Endodermal cell (in vitro differentiated cells): Measurements from ENCODE around the gene SCIMP. TPM values are rescaled to one million over a fixed set of nuclear protein-coding genes. Genes with fewer than 3 reads are reported as not detected.

ENCODE experiments used
- DNase-seq: peaks from one replicate; pipeline ENCODE4 v3.0.0-alpha.2; 2017
- H3K27ac ChIP-seq: 2 replicates; pipeline ENCODE4 v1.5.1; 2013; ENCODE audit warnings: mild to moderate bottlenecking, low read depth, low read length, moderate library complexity
- H3K27me3 ChIP-seq: 2 replicates; pipeline ENCODE4 v1.6.1; 2013; ENCODE audit warnings: mild to moderate bottlenecking, low read length, moderate library complexity; ENCODE audit not compliant: insufficient read depth, control insufficient read depth, poor library complexity, severe bottlenecking
- H3K36me3 ChIP-seq: 2 replicates; pipeline ENCODE4 v1.7.0; 2013; ENCODE audit warnings: mild to moderate bottlenecking, low read length, moderate library complexity; ENCODE audit not compliant: control insufficient read depth, insufficient read depth
- H3K4me1 ChIP-seq: one replicate; pipeline ENCODE4 v1.7.0; 2013; ENCODE audit warnings: low read length; ENCODE audit not compliant: control insufficient read depth, insufficient read depth
- H3K4me3 ChIP-seq: 2 replicates; pipeline ENCODE4 v1.5.1; 2013; ENCODE audit warnings: mild to moderate bottlenecking, low read length, moderate library complexity
- H3K9ac ChIP-seq: 2 replicates; pipeline ENCODE4 v1.6.1; 2013; ENCODE audit warnings: mild to moderate bottlenecking, low read length, moderate library complexity; ENCODE audit not compliant: poor library complexity, severe bottlenecking; ENCODE audit errors: extremely low read depth
- H3K9me3 ChIP-seq: 2 replicates; pipeline ENCODE4 v1.6.1; 2013; ENCODE audit warnings: mild to moderate bottlenecking, low read length, moderate library complexity; ENCODE audit not compliant: control insufficient read depth
- H3K27ac Mint-ChIP-seq: 2 replicates; pipeline ENCODE4 v1.8.0; 2020; ENCODE audit warnings: mixed read lengths
- H3K27me3 Mint-ChIP-seq: 2 replicates; pipeline ENCODE4 v1.8.0; 2021; ENCODE audit warnings: mild to moderate bottlenecking, mixed read lengths; ENCODE audit not compliant: insufficient read depth
- H3K36me3 Mint-ChIP-seq: 2 replicates; pipeline ENCODE4 v1.8.0; 2020; ENCODE audit warnings: low read depth, mixed read lengths
- H3K4me1 Mint-ChIP-seq: 2 replicates; pipeline ENCODE4 v1.8.0; 2020; ENCODE audit warnings: mixed read lengths
- H3K4me3 Mint-ChIP-seq: 2 replicates; pipeline ENCODE4 v1.8.0; 2020; ENCODE audit warnings: mild to moderate bottlenecking, moderate library complexity, mixed read lengths
- H3K9me3 Mint-ChIP-seq: 2 replicates; pipeline ENCODE4 v1.8.0; 2020; ENCODE audit warnings: mild to moderate bottlenecking, mixed read lengths
- WGBS, 2 experiments: methylation state at CpG; one replicate each; pipeline versions ENCODE4 v1.1.5 to v1.1.7; 2013; ENCODE audit warnings: missing lambda C conversion rate in 2 of 2, mixed read lengths in 1 of 2; ENCODE audit not compliant: insufficient coverage in 1 of 2, insufficient read length in 1 of 2; 5-methylcytosine and 5-hydroxymethylcytosine counted together
- total RNA-seq, 2 donors: library from RNA; stranded (reverse); fragmentation: NEBNext Ultra II Directional in 1 of 2; extraction: Animal tissue kit (Norgen Biotek cat#: 25700) in 1 of 2; gene quantifications; 2 replicates in 1 of 2; 3 replicates in 1 of 2; pipeline ENCODE4 v1.2.1, GENCODE V29; 2021
- TF ChIP-seq, protein P1 (sequence below): fragments of 200-600 bp; sonication (generic); conservative IDR thresholded peaks from 2 replicates; pipeline ENCODE4 v1.5.0; 2021; ENCODE audit warnings: antibody characterized with exemption, mild to moderate bottlenecking

The SCIMP gene
- total RNA-seq, 2 donors from 2014 or later = not detected

DNA sequence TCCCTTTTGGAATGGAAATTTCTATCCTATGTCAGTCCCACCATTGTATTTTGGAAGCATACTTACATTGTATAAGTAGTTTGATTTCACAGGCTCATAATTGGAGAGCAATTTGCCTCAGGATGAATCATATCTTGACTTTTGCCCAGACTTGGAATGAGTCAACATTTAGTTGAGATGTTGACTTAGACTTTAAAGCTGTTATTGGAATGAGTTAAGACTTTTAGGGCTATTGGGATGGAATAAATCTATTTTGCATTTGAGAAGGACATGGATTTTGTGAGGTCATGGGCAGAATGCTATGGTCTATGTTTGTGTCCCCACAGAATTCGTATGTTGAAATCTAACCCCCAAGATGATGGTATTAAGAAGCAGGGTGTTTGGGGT is 30.8 kb downstream of the SCIMP start:
- no peaks in the 10 kb centered on the region for H3K27me3 Mint-ChIP-seq
- WGBS, 2 experiments = 92% methylated on average over 1 of the region's 1 CpG; no CpG with 5 or more reads in 1 of the 2 experiments
- Histone ChIP-seq H3K27ac (no peak overlapping the region), H3K4me1 (no peaks in the 10 kb centered on the region), H3K27me3 (no peaks in the 10 kb centered on the region), H3K9ac (no peak overlapping the region), H3K36me3 (no peaks in the 10 kb centered on the region), H3K9me3 (no peaks in the 10 kb centered on the region), H3K4me3 (no peak overlapping the region)
- H3K4me1 Mint-ChIP-seq = no peaks in the 10 kb centered on the region
- H3K36me3 Mint-ChIP-seq = no peaks in the 10 kb centered on the region
- peaks cover 4% of the 10 kb centered on the region for H3K9me3 Mint-ChIP-seq
- H3K4me3 Mint-ChIP-seq = no peak overlapping the region
- TF ChIP-seq, protein P1, sequence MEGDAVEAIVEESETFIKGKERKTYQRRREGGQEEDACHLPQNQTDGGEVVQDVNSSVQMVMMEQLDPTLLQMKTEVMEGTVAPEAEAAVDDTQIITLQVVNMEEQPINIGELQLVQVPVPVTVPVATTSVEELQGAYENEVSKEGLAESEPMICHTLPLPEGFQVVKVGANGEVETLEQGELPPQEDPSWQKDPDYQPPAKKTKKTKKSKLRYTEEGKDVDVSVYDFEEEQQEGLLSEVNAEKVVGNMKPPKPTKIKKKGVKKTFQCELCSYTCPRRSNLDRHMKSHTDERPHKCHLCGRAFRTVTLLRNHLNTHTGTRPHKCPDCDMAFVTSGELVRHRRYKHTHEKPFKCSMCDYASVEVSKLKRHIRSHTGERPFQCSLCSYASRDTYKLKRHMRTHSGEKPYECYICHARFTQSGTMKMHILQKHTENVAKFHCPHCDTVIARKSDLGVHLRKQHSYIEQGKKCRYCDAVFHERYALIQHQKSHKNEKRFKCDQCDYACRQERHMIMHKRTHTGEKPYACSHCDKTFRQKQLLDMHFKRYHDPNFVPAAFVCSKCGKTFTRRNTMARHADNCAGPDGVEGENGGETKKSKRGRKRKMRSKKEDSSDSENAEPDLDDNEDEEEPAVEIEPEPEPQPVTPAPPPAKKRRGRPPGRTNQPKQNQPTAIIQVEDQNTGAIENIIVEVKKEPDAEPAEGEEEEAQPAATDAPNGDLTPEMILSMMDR = no peak
- no peak overlapping the region for H3K27ac Mint-ChIP-seq
- no peak for DNase-seq

DNA sequence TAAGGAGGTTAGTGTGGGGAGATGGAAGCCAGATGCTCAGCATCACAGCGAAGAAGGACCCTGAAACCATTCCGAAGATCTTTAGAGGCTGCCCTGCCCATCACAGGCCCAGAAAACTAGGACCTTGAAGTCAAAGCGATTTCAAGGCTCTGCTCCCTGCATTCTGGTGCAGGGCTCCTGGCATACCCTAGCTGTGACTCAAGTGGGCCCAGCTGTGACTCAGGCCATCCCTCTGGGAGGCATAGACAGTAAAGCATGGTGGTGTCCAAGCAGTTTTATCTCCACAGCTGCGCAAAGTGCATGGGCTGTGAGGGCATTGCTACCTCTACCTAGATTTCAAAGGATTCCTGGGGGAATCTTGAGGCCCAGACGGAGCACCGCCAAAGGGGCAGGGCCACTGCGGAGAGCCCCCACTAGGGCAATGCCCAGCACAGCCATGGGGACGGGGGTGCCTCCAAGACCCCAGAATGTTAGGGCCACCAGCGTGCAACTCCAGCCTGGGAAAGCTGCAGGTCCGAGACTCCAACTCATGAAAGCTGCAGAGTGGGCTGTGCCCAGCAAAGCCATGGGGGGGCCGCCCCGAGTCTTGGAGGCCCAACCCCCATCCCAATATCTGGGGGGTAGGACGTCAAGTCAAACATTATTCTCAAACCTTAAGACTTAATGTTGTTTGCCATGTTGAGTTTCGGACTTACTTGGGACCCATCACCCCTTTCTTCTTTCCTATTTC is 31.3 kb downstream of the SCIMP start:
- no peaks in the 10 kb centered on the region for H3K27me3 Mint-ChIP-seq
- no peak overlapping the region for H3K4me3 ChIP-seq
- peaks cover 4% of the 10 kb centered on the region for H3K9me3 Mint-ChIP-seq
- no peak for DNase-seq
- H3K4me1 Mint-ChIP-seq = no peaks in the 10 kb centered on the region
- no peaks in the 10 kb centered on the region for H3K36me3 ChIP-seq
- no peak overlapping the region for H3K27ac Mint-ChIP-seq
- WGBS, 2 experiments = 92 to 97% methylated on average over 5 to 14 of the region's 14 CpGs
- no peak overlapping the region for H3K27ac ChIP-seq
- TF ChIP-seq, protein P1 = no peak
- no peaks in the 10 kb centered on the region for H3K4me1 ChIP-seq
- no peak overlapping the region for H3K4me3 Mint-ChIP-seq
- no peaks in the 10 kb centered on the region for H3K36me3 Mint-ChIP-seq
- no peaks in the 10 kb centered on the region for H3K9me3 ChIP-seq
- no peak overlapping the region for H3K9ac ChIP-seq
- H3K27me3 ChIP-seq = no peaks in the 10 kb centered on the region

DNA sequence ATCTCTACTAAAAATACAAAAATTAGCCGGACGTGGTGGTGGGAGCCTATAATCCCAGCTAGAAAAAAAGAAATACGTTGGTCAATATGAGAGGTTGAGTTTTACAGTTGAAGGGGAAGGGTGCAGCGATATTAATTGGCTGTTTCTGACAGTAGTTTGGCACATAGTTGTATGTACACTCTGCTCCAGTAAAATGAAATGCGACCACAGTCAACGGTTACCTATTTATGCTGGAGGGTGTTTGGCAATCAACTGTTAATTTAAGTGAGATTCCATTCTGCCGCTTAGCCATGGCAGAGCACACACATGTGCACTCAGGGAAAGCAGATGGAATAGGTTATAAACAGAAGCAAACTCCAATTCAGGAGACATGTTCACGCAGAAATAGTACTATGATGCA is 33.6 kb downstream of the SCIMP start:
- Mint-ChIP-seq H3K36me3 (no peaks in the 10 kb centered on the region), H3K27ac (no peak overlapping the region), H3K9me3 (peaks cover 4% of the 10 kb centered on the region), H3K4me3 (no peak overlapping the region), H3K27me3 (no peaks in the 10 kb centered on the region), H3K4me1 (no peaks in the 10 kb centered on the region)
- Histone ChIP-seq H3K27me3 (no peaks in the 10 kb centered on the region), H3K36me3 (no peaks in the 10 kb centered on the region), H3K27ac (no peak overlapping the region), H3K9ac (no peak overlapping the region), H3K4me3 (no peak overlapping the region), H3K4me1 (no peaks in the 10 kb centered on the region), H3K9me3 (no peaks in the 10 kb centered on the region)
- TF ChIP-seq, protein P1 = no peak
- no peak for DNase-seq
- WGBS, 2 experiments = 87 to 95% methylated on average over 7 to 8 of the region's 8 CpGs
